GM18517 (cell line): Measurements from ENCODE around the gene RNF207.

Source experiments
- ATAC-seq: cut with Tn5 transposase; IDR thresholded peaks from one replicate; pipeline ENCODE4 v1.9.1; 2021; ENCODE audit warnings: mild to moderate bottlenecking, moderate library complexity; ENCODE audit not compliant: unreplicated experiment

Gene RNF207

DNA sequence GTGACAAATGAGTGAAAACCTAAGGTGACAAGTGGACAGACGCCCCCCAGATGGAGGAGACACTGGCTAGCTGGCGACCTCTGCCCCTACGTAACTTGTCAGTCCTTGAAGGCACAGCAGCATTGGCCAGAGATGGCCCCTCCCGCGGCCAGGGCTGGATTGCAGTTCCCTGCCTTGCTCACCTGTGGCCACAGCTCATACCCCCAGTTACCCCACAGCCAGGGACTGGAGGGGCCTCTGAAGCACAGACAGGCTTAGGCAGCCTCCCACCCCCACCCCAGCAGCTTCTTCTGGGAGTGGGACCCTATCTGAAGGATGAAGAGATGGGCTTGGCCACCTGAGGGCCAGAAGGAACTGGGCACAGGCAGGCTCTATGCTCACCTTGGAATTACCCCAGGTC, 41.7 kb downstream of the RNF207 start:
- ATAC-seq: no peak

DNA sequence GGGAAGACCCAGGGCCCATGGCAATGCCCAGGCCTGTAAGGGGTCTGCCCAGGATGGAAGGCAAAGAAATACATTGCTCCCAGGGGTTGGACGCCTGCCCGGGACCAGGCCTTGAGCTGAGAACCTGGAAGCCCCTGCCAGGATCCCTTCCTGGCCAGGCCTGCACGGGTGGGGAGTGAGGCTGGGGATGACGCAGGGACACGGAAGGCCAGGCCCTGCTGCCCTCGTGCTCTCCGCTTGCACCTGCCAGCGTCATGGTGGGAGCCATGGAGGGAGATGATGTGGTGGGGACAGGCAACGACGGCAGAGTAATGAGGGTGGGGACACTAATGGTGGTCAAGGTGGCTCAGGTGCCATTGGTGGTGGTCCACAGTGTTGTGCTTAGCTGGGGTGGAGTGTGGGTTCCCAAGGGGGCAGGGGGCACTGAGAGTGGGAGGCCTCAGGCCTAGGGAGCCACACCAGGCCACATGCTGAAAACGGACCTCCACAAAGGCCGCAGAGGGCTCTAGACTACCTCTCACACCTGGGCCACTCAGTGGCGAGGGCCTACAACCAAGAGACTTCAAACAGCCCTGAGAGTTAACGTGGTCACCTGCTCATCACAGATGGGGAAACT, 42.4 kb downstream of the RNF207 start:
- no peak for ATAC-seq

DNA sequence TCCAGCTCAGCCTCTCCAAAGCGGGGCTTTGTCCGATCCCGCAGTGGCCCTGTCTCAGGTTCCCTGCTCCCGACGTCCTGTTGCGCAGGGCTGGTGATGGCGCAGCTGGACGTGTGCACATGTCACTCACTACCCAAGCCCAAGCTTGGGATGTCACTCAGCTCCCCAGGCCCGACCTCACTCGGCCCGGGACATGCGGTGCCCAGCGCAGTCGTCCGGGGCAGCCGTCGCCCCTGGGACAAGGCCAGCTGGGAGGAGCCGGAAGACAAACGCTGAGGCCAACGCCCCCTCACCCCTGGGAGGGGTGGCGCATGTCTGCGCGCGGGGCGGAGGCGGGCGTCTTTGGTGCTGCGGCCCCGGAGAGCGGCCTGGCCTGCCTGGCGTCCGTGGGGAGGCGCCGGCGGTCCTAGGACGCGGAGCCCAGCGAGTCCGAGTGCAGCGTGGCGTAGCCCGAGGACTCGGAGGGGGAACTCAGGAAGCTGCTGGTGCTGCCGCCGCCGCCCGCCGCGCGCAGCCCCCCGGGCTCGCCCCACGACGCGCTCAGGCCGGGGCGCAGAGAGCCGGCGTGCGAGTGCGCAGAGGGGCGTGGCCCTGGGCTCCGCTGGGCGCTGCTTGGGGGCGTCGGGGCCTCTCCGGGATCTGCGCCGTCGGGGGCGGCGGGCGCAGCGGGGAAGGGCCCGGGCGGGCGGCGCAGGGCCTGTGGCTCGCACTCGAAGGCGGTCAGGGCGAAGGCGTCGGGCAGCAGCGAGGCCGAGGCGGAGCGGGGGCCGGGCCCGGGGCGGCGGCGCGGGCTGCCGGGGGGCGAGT, 43.2 kb downstream of the RNF207 start:
- ATAC-seq: no peak

DNA sequence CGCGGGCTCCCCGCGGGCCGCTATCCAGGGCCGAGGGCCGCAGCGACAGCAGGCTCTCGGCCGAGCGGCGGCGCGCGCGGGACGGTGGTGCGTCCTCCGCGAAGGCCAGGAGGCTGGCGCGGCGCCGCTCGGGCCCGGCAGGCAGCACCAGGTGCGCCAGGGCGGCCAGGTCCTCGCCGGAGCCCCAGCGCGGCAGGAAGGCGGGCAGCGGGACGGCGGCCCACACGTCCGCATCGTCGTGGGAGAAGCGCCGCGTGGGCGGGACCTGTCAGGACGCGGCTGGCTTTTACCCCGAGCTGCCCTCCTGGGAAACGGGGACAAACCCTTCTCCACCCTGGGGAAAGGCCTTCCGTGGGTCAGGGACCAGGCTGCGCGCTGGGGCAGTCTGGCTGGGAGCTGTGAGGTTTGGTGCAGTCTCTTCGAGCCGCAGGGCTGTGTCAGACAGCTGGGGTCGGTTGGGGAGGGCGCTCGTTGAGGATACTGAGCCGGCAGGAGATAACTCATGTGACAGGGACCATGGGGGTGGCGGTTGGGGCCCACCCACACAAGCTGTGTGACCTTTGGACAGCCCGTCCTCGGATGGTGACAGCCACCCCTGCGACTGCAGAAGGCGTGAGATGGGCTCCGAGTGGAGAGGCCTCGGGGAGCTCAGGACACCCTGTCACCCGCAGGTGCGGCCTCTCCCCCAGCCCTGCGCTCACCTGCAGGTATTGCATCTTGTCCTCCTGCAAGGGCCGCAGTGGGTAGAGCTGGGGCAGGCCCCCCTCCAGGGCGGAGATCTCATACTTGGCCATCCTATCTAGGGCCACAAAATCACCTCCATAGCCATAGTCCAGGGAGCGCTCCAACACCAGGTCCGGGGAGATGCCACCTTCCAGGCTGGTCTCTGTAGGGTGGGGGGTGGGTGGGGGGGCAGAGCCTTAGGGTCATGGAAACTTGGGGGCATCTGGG, 44.1 kb downstream of the RNF207 start:
- ATAC-seq: no peak

DNA sequence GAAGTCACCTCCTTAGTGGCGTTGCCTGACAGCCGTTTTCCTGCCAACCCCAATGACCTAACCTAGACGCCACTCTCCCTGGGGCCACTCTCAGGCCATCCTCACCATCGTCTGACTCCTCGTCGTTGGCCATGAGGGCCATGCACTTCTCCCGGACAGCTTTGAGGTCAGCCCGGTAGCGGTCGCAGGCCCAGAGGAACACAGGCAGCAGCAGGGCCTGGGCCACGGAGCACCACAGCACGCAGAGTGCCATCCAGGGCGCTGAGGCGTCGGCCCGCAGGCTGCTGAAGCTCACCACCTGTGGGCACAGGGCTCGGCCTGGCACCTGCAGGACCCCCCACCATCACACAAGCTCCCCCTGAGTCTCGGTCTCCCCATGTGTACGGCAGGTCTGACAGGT, 45.3 kb downstream of the RNF207 start:
- ATAC-seq: no peak

DNA sequence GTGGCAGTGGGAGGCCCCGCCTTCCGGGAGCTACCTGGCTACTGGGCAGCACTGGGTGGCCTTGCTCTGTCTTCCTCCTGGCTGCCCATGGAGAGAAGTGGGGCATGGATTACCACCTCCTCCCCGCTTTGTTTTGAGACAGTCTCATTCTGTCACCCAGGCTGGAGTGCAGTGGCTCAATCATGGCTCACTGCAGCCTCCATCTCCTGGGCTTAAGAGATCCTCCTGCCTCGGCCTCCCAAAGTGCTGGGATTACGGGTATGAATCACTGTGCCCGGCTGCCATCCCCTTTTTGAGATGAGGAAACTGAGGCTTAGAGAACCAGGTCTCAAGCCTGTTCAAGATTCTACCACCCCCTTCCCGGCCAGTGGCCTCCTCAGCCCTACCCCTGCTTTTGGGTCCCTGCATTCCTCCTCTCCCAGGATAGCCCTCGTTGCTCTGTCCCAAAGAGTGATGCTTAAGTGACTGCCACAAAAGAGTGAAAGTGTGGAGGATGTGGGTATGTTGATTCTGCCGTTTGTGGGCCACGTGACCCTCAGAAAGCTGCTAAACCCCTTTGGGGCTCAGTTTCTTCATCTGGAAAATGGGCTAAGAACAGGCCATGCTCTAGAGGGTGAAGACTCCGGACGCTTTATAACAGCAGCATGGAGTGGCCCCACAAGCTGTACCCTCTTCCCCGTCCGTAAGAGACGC, 45.9 kb downstream of the RNF207 start:
- ATAC-seq: no peak

DNA sequence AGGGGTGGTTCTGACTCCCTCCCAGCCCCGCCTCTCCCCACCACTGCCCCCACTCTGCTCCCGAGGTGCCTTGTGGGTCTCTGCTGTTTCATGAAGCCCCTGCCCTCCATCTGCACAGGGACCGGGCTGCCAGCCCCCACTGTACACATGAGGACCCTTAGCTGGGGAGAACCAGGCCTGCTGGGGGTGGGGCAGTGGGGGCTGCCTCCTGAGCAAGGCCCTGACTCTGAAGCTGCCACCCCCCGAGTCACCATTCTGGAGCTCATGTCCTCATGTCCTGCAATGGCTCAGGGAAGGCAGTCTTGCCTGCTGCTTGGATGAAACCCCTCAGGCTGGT, 46.4 kb downstream of the RNF207 start:
- no peak for ATAC-seq

DNA sequence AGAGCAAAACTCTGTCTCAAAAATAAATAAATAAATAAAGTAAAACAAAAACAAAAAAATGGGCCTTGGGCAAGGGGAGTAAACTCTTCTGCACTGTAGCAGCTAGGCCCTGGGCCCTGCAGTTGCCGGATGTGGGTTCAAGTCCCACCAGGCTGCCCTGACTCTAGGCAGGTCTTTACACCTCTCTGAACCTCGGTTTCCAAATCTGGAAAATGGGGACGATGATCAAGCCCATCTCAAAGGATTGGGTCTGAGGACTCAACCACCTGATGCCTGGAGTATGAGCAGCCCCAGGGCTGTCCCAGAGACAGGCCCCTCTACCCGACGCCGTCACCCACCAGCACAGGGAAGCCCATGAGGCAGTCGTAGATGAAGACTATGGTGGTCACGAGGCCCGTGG, 47.5 kb downstream of the RNF207 start:
- ATAC-seq: no peak

DNA sequence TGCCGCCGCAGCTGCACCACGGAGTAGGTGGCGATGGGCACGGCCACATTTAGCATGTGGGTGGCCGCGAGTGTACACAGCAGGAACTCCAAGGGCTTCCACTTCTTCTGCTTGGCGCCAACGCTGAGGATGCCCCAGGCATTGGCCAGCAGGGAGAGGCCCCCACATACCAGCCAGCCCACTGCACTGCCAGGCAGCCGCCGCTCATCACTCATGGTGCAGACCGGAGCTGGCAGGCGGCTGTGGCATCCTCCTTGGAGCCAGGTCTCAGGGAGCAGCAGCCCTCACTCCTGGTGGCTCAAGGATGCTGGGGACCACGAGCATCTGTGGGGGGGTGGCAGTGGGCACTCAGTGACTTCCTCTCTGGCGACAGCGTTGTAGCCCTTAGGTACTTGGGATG, 48.8 kb downstream of the RNF207 start:
- ATAC-seq: no peak

DNA sequence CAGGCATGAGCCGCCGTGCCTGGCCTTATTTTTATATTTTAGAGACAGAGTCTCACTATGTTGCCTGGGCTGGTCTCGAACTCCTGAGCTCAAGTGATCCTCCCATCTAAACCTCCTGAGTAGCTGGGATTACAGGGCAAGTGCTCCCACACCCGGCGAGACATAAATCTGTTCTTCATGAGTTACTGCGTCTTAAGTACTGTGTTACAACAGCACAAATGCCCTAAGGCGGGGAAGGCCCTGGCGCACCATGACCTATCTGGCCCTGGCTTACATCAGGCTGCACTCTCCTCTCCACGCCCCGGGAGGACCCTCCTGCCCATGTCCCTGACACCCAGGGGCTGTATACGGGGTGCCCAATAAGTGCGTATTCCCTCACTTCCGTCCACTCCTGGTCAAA, 50.7 kb downstream of the RNF207 start:
- no peak for ATAC-seq

DNA sequence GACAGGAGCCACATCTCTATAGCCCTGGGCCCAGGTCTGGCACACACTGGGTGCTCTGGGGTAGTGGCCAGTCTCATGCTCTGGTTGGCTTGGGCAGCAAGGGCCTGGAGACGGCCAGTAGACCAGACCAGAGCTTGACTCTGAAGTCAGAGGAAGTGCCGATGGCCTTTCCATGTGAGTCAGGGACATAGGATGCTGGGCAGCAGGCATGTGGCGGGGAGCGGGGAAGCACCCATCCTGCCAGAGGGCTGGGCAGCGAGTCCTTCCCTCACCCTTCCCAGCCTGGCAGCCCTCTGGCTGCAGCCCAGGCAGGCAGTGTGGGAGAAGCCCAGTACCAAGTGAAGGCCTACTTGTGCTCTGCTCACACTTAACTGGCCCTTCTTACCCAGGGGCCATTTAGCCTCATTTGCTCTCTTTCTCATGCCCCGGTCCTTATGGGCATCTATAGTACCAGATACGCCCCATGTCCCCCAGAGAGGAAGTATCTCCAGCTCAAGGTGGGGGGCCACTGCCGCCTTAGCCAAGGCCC, 51.7 kb downstream of the RNF207 start:
- no peak for ATAC-seq

DNA sequence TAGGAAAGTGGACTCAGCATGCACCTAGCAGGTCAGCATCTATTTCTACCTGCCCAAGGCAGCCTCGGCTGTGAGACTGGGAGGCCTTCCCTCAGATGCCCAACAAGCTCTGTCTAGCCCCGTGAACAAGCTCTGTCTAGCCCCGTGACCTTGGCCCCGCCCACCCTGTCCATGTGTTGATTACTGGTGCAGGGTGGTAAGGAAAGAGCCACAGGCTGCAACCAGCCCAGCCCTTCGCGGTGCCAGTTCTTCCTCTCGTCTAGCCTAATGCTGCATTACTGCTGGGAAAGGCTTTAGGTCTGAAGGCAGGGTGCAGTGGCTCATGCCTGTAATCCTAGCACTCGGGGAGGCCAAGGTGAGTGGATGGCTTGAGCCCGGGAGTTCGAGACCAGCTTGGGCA, 52.8 kb downstream of the RNF207 start:
- ATAC-seq: no peak

DNA sequence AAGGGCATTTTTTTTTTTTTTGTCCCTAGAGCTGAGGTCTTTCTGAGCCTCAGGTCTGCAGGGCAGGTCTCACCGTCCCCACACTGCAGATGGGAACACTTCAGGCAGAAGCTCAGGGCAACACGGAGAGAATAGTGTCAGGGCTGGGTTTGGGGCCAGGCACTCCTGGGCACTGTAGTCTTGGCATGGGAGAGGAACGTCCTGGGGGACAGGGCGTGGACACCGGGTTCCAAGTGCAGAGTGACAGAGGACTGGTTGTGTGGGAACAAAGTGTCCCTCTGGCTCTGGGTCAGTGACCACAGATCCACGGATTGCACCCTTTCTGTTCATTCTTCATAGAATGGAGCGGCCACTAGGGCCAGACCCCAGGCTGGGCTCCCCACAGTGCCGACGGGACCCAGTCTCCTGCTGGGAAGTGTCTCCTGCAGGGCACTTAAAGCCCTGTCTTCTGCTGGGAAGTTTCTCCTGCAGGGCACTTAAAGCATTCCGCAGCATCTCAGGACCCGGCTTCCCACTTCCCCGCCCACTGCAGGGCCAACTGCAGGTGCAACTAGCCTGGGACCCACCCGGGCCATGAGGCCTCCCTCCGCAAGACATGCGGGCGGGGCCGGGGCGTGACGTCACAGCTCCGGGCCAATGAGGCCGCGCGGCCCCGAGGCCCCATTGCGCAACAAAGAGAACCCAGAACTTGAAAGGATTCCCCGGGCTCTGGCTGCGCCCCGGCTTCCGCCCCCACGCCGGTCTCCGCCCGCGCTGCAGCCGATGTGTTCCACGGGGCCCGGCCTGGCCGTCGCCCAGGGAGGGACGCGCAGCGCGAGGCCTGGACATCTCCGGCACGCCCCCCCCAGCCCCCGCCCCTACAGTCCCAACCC, 53.8 kb downstream of the RNF207 start:
- ATAC-seq: no peak

DNA sequence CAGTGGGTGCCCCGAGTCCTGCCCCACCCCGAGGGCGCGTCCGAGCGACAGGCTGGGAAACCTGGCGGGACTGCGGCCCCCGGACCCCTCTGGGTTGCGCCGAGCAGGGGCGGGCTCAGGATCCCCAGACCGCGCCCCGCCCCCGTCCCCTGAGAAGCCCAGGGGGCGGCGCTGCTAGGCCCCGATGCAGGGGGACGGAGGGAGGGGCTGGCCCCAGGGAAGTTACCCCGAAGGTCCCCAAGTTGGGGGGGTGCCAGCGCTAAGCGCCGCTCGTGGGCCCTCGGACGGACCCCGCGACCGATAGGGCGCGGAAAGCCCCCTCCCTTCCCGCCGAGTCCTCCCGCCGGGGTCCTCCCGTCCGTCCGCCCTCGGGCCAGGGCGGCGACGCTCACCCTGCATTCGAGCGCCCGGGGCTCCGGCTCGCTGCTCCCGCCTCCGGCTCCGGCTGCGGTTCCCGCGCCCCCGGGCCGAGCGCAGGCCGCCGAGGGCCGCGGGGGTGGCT, 54.6 kb downstream of the RNF207 start:
- no peak for ATAC-seq

DNA sequence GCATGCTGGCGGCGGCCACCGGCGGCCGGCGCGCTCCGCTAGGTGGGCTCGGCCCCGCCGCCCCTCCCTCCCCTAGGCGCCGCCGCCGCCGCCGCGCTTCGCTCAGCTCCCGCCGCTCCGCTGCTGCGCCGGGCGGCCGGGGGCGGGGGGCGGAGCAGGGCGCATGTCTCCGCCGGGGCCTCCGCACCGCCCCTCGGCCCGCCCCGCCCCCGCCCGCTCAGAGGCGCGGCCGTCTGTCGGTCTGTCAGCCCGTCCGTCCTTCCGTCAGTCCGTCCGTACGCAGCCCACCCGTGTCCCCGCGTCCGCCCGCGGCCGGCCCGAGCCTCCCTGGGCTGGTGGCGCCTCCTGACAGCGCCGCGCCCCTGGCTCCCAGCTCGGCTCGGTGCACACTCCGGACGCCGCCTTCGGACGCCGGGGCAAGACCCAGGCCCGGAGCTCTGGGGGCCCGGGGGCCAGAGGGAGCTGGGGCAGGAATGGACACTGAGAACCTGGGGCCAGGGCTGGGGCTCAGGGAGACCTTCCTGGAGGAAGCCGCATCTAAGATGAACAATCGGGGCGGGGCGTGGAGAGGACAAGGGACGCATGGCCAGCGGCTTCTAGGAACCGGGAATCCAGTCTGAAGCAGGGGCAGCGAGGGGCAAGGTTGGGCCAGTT, 55.2 kb downstream of the RNF207 start, which contains the start of gene GPR153:
Gene GPR153 (minus strand): TSS at position 138 of the 654 bp plus-strand sequence. CDS start 6,193 bp downstream, outside the sequence.
- ATAC-seq: no peak

DNA sequence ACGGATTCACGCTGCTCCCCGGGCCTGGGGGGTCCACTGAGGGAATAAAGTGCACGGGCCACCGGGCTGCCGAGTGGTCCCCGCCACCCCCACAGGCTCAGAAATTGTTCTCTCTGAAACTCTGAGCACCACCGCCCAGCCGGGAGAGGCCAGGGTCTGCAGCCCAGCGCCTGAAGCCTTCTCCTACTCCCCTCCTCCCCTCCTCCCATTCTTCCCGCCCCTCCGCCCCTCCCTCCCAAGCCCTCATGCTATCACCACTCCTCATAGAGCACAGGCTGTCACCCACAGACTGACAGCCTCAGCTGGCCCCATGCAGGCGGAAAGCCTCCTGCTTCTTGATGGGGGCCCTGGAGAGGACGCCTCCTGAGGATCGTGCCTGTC, 55.7 kb downstream of the RNF207 start:
- ATAC-seq: no peak

DNA sequence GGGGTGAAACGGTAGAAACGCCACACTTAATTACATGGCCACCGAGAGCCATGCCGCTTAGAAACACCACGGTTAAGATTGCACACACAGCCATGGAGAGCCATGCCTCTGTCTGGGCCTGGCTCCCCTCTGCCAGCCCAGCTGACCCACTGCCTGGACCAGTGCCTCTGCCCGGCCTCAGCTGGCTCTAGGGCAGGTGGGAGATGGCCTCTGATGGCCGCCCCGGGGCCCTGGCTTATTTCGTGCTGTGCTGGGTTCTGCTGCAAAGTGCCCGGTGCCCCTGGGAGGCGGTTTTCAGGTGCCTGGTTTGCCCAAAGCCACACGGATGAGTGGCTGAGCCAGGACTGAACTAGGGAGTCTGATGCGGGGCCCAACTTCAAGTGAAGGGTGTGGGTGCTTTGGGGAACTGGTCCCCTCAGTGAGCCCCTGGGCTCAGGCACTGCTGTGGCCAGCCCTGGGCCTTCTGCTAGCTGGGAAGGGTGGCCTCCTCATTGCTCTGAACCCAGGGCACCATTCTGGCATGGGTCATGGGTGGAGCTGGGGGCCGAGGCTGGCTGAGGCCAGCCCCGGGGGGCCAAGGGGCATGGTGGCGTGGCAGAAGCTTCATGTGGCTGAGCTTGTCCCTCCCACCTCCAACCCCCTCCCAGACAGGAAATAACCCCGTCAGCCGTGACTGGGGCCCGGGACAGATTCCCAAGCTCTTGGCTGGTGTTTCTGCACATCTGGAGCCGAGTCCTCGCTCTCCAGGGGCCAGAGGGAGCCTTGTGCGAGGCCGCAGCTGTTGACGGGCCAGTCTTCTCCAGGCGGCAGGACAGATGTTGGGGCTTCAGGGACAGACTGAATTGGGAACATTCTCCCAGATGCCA, 56.9 kb downstream of the RNF207 start:
- ATAC-seq: no peak

DNA sequence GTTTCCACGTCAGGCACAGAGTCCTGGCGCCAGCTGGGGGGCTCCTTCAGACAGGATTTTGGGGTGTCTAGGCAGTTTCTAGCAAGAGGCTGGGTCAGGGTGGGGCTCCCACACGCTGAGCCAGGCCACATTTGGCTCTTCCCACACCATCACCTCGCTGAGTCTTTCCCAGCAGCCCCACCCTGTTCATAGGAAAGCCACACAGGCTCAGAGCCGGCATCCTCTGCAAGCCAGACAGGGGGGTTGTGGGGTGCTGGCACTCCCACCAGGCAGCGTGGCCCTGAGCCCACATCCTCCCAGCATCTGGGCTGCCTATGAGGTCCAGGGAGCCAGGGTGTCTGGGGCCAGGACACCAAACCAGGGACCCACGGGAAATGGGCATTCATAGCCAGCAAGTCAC, 57.8 kb downstream of the RNF207 start:
- ATAC-seq: no peak
